CD4-positive, alpha-beta T cell treated with Interleukin-15 for 4 hours (primary cell): ENCODE measurements around the gene IRAK4.

Experiments used
- DNase-seq: peaks from one replicate; pipeline ENCODE4 v3.0.0-alpha.2; 2020; ENCODE audit warnings: low spot score

Gene IRAK4

GRCh38 chr12:43836475-43836989, 77.8 kb downstream of the IRAK4 start:
- DNase-seq = peak; percentile 5
